ENCODE results near the gene OSBPL1A.

The OSBPL1A gene

GRCh38 chr18:24209558-24209957 lies 188.1 kb downstream of the OSBPL1A start:
- DNase-seq, result no peak

DNA sequence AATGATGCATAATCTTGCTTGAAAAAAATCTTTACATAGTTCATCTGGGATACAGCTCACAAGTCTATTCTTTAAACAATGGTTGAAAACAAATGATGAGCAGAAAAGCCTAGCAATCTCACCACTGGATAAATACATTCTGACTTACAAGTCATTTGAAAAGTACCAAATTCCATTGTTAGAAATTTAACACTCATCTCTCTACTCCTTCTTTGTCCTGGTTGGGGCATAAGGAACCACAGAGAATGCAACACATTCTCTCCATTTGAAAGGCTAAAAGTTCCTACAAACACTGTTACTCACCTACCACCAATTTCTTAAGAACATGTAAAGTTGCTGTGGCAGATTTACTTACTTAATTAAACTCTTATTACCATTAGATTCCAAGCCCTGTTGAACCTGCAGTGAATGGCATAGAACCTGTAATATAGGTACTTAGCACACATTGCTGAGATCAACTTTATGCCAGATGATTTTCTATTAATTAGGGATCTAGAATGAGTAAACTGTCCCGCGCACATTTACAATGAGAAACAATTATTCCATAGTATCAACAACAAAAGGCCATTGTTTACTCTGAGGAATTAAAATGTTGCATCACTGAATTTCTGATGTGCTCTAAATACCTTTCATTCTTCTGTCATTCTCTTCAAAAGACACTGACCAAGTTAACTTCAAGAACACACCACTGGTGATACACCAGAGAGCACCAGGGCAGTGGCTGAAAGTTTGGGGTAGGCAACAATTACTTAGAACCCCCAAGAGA lies 189.2 kb downstream of the OSBPL1A start:
- DNase-seq, result no peak

DNA sequence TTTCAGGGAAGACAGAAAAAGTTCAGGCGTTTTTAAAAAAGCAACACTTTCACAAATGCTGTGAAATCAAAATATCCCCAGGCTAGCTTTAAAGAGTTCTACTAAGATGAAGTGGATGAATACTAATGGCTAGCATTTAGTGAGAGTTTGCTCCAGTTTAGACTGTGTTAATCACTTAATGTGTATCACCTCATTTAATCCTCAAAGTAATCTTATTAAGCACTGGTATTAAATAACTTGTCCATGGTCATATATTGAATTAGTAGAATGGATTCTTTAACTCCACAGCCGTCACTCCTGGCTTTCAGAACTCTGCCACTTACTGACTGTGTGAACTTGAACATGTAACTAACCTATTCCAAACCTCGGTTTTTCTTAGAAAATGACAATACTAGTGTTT lies 192.7 kb downstream of the OSBPL1A start:
- no peak for DNase-seq

DNA sequence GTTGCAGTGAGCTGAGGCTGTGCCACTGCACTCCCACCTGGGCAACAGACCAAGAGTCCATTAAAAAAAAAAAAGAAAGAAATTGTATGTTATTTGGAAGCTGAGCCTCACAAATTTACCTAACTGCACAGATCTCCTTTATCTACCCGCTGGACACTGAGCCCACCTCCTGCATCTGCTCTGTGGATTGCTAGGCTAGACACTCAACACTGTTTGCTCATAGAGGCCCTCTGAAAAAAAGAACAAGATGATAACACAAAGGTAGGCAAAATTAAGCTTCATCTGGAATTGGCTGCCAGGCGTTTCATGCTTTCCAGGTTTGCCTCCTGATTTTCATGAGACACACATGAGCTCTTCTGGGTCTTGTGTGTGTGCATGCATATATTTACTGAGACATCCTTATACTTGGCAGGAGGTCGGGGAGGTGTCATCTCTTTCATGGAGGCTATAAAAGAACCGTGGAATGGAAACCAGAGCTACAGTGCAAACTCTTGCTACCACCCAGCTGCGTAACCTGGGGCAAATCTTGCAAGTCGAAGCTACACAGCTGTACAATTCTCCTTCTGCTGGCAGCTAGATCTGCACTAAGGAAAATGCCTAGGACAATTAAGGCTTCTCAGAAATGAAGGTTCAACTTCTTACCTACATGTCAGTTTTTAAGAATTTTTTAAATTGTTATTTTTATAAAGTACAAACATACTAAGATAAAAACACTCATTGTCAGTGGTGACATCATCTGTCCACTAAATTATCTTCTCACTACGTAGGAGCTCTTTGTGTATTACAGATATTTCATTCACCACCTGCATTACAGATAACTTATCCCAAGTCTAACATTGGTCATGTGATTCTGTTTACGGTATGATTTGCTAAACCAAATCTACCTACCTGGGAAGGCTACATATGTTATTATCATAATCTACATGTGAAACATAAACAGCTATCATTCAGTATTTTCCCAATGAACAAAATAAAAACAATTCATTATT lies 195.6 kb downstream of the OSBPL1A start:
- no peak for DNase-seq

DNA sequence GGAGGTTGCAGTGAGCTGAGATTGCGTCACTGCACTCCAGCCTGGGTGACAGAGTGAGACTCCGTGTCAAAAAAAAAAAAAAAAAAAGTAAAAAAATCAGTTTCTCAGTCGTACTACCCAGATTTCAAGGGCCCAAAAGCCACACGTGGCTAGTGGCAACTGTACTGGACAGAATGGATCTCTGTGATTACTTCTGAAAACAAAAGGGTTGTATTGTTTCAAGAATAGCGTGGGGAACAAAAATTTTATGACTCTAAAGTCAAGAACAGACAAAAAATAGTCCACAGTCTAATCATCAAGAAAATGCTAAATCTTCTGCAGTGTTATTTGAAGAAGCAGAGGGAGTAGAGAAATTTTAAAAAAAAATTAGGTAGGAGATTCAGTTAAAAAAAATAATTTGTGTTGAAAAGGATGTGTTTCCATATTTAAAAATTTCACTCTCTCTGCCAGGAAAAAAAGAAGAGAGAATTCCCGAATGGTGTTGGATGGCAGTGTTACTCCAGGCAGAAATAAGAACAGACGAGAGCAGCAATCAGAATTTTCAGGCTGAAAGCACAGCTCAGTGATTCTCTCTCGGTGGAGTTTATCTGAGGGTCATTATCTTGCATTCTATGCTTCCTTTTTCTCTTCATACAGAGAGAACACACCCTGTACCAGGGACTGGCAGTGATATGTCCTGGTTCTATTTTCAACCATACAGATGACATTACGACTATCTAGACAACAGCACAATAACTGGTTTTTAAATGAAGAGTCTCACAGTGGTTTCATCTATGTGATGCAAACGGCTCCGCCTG lies 196.9 kb downstream of the OSBPL1A start:
- no peak for DNase-seq

DNA sequence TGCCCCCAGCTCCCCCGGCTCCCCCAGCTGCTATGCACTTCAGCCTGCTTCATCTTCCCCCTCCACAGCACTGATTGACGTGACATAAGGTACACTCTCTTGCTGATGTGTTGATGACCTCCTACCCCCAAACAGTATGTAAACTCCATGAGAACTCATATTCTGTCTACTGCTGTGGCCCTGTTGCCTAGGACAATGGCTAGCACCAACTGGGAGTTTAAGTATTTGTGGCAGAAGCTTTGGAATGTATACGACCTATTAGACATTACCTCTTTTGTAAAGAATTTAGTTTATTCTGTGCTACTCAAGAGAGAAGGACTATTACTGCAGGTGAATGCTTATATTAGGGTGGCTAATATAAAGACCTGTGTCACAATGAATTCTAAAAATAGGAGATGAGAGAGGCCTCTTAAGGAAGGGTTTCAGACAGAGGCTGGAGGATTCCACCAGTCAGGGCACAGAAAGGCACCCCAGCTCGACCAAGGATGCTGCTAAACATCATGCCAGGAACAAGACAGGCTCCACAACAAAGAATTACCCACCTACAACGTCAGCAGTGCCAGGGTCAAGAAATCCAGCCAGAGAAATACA lies 198.2 kb downstream of the OSBPL1A start:
- no peak for DNase-seq

DNA sequence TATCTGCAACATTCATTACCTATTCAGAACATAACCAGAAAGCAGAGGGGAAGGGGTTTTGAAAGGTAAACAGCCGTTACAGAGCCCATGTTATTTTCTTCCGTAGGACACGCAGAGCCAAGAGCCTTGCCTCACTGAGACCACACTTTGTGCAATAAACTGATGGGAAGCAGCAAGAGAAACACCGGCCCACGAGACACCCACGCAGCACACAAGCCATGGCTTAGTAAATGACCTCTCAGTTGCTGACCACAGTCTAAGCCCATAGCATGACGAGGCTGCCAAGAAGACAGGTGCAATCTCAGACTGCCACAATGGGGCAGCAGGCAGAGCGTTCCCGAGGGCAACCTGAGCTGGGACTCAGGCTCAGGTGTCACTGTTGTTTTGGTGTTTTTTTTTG lies 199.2 kb downstream of the OSBPL1A start:
- DNase-seq, result no peak

GRCh38 chr18:24197412-24197811 lies 200.2 kb downstream of the OSBPL1A start:
- DNase-seq, result no peak

- DNase-seq, result no peak
Measured at GRCh38 chr18:24196764-24197163, 200.9 kb downstream of the OSBPL1A start.

- no peak for DNase-seq
Measured at GRCh38 chr18:24195296-24196053, 202.1 kb downstream of the OSBPL1A start.

DNA sequence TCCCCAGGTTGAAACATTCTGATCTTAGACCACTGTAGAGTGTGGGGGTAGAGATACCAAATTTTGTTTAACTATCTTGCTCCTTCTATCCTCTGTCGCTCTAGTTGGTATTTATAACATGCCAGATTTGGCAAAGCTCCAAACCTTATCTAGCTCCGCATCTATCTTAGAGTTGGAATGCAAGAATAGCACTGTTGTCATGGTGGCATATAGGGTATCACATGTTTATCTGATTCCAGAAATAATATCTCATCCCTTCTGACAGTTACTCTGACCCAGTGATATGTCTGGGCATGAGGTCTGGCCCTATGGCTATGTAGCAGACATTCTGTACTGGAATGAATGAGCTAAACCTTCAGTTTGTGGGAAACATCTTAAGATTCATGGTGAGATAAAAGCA lies 207.0 kb downstream of the OSBPL1A start:
- no peak for DNase-seq

GRCh38 chr18:24189664-24190346 lies 207.8 kb downstream of the OSBPL1A start:
- no peak for DNase-seq

DNA sequence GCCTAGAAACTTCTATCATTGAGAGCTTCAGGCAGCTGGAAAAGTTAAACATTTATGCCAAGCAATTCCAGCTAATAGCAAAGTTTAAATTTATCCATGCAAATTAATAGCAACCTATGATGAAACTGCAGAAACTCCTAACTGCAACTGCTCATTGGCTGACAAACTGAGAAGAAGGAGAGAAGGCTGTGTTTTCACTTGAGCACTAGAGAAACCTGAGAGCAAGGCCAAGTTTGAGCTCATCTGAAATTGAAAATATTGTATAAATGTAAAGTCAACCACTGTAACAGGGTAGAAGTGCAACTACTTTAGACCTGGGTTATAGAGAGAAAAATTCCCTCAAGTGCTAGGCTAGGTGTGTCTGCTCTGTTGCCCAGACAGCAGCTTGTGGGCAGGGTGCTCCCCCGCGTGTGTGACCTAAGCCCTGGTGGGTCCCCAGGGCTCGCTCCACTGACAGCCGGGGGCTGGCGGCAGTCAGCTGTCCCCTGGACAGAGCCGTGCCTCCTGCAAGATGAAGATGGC lies 208.6 kb downstream of the OSBPL1A start:
- no peak for DNase-seq

GRCh38 chr18:24188120-24188519 lies 209.5 kb downstream of the OSBPL1A start:
- DNase-seq, result no peak

DNA sequence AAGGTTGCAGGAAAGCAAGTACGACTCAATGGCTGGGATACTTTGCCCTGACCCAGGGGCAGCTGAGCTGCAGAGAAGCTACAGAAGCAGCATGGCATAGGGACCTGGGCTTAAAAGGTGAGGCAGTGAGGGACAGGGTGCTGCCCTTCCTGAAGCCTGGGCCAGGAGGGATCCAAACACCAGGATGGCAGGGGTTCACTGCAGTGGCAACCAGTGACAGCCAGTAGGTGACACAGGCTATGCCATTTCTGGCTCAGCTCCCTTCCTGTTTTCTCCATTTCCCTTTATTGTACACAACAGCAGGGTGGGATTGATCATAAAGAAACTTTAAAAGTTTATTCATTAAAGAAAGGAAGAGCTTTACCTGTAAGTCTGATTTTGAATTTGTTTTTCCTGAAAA lies 209.9 kb downstream of the OSBPL1A start:
- DNase-seq, result no peak

GRCh38 chr18:24187049-24187448 lies 210.6 kb downstream of the OSBPL1A start:
- DNase-seq, result no peak

- no peak for DNase-seq
Measured at GRCh38 chr18:24185805-24186204, 211.8 kb downstream of the OSBPL1A start.

DNA sequence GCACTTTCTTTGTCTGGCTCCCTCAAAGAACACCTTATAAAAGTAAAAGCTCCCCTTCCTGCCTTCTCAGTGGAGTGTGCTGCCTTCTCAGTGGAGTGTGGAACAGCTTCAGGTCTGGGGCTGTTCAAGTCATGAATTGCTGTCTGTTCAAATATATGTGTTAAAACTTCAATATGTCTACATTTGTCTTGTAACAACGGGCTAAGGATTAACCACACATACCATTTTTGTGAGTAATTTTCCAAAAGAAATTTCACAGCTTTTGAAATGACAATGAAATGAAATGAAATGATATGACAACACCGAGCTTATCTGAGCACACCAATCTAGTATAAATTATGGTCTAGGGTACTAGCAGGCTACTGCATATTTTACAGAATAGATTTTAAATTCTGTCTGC lies 215.8 kb downstream of the OSBPL1A start:
- DNase-seq, result no peak

DNA sequence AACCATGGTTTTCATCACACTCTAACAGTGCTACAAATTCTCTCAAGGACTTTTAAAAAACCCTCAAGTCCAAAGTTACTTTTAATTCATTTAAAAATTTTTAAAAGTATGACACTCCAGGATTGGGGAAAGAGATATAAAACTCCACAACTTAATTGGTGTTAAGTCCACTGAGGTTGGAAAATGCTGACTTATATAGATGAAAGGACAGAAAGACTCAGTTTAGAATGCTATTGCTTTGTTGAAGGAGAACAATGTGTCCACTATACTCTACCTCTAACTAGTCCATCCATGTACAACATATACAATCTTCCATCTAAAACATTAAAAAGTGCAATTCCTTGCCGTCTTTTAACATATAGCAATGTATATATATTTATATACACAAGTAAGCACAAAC lies 217.6 kb downstream of the OSBPL1A start:
- DNase-seq, result no peak

GRCh38 chr18:24177499-24178133 lies 220.0 kb downstream of the OSBPL1A start:
- DNase-seq, result no peak

Data from NCI-H446 treated with DMSO at 0.1 percent for 48 hours (cell line).